Right kidney (tissue), 1 donor: ENCODE data around the gene MIEF2.

Experiments
- DNase-seq: peaks from one replicate; pipeline ENCODE4 v3.0.0-alpha.2; 2016

The MIEF2 gene

DNA sequence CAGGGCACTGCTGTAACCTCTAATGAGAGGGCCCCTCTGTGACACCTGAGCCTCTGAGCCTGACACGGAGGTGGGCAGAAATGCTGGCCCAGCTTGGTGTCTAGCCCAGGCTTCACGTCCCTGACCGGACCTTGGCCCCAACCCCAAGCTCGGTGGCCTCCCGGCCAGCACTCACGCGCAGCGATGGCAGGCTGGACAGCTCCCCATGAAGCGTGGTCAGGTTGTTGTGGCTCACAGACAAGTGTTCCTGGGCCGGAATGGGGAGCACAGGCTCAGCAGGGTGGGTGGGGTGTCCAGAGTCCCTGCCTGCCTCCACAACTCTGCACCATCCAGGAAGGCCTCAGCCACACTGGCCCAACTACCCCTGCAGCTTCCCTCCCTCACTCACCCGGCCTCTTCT is 4.1 kb upstream of the MIEF2 start:
- no peak for DNase-seq

DNA sequence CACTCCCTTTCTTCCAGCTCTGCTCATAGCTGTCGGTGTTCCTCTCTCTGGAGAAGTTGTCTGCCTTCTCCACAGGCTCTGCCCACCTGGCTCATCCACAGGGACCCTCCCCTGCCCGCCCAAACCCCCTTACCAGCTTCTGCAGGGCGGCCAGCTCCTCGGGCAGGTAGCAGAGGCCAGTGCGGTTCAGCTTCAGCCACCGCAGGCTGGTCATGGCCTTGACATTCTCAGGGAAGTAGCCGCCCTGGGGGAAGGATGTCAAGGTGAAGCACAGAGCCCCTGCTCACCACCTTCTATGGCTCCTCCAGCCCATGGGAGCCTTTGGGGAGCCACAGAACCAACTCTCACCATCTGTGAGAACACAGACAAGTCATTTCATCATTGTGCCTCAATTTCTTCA is 3.7 kb upstream of the MIEF2 start:
- DNase-seq: no peak

DNA sequence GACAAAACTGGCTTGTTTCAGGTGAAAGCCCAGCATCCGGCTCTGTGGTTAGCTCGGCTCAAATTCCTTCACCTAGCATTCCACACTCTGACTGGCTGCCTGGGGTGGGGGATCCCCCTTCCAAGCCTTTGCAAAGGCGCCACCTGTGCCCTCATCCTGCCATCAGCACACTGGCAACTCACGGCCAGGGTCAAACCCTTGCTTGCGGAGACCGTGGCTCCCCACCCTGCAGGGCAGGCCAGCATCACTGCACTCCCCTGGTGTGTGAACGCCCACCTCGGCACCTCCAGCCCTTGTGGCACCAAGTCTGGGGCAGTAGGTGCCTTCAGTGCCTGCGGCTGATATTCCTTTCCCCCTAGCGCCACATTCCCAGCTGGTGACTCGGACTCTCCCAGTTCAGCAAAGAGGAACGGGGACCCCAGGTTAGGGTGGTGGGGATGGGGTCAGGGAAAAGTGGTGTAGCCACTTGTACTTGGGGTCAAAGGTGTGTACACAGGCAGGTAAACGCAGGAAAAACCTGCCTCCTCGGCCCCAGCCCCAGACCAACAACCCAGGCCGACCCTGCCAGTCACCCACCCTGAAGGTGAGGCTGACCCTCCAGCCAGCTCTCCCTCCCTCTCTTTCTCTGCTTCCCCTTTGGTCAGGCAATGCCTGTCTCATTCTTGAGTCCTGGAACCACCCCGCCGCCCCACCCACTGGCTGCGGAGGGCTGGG is 3.0 kb upstream of the MIEF2 start:
- DNase-seq: no peak

DNA sequence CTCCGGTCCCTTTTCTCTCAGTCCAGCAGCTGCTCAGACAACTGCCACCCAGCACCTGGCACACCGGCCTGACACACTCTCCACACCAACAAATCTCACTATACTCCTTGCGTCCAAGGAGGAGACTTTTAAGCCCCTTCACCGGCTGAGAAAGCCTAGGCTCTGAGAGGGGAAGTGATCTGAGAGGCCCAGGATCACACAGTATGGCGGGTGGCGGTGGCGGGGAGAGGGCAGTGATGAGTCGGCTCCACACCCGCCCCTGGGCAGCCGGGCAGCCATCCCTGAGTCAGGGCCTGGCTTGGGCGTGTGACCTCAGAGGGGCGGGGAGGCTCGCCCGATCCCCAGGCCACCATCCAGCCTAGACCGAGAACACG is 2.5 kb upstream of the MIEF2 start:
- no peak for DNase-seq

DNA sequence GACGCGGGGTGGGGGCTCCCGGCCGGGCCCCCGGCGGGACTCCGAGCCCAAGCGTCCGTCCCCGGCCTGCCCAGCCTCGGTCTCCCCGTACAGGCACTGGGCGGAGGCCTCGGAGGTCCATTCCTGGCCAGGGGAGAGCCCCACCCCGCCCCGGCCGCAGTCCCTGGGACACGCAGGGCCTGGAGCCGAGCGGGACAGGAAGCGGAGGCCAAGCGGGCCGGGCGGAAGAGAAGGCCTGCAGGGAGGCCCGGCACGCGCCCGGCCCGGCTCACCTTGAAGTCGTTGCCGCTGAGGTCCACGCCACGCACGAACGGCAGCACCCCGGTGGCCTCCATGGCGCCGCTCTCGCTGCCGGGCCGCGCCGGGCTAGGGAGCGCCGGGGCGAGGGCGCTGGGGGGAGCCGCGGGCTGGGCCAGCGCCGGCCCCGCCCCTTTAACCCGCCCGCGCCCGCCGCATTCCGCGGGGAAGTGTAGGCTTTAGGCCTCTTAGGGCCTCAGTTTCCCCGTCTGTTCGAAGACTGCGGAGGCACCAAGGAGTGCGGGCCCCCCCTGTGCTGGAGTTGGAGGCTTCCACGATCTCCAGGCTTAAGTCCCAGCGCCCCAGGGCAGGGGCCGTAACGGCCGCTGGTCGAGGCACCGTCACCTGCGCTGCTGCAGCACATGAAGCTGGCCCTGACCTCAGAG is 2.0 kb upstream of the MIEF2 start, which contains the start of gene FLII:
Gene FLII (minus strand): TSS at position 383 of the 683 bp plus-strand sequence. CDS start 48 bp downstream, at position 335.
- peak; percentile 88 for DNase-seq

DNA sequence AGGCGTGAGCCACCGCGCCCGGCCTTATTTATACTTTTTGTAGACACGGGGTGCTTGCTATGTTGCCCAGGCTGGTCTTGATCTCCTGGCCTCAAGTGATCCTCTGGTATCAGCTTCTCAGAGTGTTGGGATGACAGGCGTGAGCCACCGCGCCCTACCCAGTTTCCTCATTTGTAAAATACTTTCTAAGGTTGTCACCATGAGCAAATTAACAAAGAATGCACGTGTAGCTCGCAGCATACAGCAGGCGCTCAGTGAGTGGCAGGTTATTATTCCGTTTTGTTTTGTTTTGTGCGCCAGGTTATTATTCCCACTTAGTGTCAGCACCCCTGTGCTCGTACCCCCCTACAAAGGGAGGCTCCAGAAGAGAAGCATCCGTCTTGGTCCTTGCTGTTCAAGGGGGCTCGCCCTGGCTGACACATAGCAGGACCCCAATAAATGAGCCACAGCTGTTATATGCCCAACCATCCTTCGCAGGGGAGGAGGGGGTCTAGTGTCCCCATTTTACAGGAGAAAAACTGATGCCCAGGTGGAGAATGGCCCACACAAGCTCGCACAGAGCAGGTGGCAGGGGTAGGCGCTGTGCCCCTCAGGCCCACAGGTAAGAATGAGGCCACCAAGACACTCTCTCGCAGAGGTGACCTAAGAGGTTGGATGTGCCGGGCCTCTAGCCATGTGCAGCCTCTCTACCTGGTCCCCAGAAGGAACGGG is 686 bp upstream of the MIEF2 start:
- no peak for DNase-seq

DNA sequence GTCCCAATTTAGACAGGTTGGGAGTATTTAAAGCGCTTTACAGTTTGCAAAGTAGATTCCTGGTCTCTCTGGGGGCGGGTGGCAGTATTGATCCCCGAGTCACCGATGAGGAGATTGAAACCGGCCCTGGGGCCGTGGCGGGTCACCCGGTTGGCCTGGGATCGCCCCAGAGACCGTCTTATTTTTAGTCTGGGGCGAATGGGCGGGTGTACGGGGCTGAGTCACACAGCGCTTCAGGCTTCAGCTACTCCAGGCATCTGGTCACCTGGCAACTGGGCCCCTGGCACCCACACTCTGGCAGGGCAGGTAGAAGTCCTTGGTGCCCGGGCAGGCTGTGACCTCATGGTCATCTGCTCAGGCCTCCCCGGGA is 669 bp downstream of the MIEF2 start:
- DNase-seq: no peak

DNA sequence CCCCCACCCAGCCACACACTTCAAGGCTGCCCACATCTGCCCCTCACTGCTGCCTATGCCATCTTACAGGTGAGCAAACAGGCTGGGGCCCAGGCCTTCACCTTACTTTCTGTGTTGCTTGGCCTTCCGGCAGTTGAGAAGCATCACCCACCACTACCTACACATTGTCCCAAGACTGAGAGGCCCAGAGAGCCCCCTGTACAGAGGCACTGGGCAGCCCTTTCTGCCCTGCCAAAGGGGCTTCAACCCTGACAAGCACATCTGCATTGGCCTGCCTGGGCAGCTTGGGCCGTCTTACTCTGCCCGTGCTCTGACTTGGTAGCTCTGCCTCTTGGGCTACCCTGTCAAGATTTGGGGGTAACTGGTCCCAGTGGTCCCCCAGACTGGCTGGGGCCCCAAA is 1.2 kb downstream of the MIEF2 start:
- no peak for DNase-seq

DNA sequence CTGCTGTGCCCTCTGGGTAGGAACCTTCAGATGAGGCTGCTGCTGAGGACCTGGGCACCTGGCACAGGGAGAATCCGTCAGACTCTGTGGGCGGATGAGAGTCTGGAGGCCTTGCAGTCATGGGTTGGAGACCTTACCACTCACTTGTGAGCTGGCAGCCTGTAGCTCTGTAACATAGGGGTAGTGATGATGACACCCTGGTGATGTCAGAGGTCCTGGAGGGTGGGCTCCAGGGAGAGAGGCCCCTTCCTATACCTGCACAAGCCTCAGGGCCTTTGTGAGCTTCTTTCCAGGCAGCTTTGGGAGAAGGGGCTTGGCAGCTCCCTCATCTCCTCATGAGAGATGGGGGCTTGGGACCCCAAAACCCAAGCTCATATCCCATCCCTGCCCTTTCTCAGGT is 1.6 kb downstream of the MIEF2 start:
- DNase-seq: no peak

DNA sequence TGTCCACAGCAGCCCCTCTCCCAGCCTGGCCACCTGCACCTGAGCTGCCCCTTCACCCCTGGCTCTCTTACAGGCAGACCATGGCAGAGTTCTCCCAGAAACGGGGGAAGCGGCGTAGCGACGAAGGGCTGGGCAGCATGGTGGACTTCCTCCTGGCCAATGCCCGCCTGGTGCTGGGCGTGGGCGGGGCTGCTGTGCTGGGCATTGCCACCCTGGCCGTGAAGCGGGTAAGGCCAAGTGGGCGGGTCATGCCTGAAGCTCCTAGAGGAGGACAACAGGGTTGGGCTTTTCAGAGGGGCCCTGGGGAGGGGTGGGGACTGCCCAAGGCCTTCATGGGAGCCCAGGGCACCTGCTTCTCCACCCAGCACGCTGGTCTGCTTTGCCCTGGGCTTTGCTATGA is 2.2 kb downstream of the MIEF2 start:
- DNase-seq: no peak

DNA sequence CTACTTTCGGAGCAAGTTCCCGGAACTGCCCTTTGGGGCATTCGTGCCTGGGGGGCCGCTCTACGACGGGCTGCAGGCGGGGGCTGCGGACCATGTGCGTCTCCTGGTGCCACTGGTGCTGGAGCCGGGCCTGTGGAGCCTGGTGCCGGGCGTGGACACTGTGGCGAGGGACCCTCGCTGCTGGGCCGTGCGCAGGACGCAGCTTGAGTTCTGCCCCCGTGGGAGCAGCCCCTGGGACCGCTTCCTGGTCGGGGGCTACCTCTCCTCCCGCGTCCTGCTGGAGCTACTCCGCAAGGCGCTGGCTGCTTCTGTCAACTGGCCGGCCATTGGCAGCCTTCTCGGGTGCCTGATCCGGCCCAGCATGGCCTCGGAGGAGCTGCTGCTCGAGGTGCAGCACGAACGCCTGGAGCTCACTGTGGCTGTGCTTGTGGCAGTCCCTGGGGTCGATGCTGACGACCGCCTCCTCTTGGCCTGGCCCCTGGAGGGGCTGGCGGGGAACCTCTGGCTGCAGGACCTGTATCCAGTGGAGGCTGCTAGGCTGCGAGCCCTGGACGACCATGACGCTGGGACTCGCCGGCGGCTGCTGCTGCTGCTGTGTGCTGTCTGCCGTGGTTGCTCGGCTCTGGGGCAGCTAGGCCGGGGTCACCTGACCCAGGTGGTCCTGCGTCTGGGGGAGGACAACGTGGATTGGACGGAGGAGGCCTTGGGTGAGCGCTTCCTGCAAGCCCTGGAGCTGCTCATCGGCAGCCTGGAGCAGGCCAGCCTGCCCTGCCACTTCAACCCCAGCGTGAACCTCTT is 3.6 kb downstream of the MIEF2 start:
- DNase-seq: no peak

DNA sequence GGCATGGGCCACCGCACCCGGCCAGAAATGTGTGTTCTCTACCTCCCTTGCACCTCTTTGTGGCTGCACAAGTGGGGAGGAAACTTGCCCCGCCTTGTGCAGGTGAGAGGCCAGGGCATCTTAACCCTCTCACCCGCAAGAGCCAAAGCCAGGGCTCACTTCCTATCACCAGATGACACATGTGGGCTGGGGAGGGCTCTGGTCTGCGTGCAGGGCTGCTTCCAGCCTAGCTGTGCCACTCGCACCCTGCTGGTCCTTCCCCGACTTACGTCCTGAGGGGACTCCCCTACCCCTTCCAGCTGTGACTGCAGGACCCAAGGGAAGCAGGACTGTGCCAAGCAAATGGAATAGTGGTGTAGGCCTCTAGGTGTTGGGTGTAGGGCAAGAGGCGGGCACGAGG is 6.9 kb downstream of the MIEF2 start:
- no peak for DNase-seq

DNA sequence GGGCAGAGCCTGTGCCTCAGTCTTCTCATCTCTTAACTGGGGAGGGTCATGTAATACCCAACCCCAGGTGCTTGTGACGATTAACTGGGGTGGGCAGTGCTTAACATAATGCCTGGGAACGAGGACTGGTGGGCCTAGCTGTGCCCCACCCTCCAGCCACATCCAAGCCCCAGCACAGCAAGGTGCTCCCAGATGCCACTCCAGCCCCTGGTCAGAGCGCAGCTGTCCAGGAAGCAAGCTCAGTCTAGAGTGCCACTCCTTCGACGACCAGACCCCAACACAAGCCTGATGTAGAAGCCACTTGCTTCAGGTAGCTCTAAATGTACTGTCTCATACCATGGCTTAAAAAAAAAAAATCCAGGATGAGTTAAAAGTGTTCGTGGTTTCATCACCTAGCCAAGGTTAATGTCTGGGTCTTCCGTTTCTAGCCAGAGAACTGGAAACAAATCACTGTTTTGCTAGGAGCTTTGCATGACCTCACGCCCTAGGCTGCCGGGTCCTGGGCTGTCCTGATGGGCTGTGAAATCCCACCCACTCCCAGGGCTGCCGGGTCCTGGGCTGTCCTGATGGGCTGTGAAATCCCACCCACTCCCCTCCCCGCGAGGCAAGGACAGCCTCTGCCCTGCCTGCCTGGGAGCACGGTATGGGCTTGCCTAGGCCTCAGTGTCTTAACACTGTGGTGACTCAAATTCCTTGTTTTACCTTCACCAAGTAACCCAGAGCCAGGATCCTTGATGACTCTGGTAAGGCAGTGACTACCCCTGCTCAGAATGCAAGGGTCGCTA is 7.7 kb downstream of the MIEF2 start:
- no peak for DNase-seq

DNA sequence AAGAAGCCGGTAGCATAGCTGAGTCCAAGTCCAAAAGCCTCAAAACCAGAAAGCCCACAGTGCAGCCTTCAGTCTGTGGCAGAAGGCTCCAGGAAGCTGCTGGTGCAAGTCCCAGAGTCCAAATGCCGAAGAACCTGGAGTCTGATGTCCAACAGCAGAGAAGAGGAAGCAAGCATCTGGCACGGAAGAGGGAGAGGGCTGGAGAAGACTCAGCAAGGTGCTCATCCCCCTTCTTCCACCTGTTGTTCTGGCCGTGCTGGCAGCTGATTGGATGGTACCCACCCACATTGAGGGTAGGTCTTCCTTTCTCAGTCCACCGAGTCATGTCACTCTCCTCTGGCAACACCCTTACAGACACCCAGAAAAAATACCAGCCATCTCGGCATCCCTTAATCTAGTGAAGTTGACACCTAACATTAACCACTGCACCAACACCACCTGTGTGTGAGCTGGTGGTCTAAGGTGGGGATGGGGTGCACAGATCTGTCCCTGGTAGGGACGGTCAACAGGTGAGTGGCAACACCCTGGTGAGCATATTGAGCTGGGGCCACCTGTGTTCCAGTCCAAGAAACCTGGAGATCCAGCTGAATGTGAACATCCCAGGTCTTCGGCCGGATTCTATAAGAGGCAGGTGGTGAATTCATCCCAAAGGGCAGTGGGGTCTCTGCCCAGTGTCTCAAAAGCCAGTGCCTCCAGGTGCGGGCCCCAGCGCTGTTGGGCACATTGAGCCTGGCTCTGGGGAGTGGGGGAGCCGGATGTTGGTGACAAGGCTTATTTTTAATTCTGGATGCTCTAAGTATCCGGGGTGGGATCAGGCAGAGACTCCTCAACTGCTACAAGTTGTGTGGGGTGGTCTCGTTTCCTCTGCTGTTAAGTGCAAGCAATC is 9.8 kb downstream of the MIEF2 start:
- no peak for DNase-seq

DNA sequence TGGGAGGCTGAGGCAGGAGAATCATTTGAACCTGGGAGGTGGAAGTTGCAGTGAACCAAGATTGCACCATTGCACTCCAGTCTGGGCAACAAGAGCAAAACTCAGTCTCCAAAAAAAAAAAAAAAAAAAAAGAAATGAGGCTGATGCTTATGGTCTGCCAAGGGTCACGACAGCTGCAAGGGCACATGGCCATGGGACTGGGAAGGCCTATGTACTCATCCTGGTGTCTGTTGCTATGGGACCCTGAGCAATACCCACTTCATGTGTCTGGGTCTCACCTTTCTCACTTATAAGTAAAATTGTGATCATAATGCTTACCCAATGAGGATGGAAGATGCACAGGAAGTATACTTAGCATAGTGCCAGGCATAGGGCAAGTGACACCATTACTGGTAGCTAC is 16.6 kb downstream of the MIEF2 start:
- DNase-seq: no peak

DNA sequence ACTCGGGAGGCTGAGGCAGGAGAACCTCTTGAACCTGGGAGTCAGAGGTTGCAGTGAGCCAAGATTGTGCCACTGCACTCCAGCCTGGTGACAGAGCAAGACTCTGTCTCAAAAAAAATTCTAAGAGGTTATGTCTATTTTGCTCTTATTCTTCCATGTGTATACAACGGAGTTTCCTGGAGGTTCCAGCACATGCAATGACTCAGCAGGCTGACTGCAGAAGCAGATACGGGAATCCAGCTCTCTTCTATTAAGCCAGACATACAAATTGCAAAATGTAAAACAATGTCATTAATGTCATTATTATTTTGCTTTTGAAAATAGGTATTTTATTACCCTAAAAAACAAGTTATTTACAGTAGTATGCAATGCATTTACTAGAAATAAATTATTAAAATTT is 18.4 kb downstream of the MIEF2 start:
- DNase-seq: no peak

DNA sequence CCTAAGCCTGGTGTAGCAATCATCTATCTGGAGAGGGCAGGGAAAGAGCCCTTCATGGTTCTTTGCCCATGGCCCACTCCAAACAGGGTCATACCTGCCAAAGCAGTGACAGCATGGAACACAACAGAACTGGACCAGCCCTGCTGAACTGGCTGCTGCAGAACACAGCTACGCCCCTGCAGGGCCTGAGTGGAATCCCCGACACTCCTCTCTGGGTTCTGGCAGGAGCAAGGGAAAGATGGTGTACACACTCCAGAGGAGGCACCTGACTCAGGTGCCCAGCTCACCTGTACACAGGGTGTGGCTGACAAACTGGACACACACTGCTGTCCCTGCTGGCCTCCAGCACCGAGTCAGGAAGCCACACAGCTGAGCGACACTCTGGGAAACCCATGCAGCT is 19.8 kb downstream of the MIEF2 start:
- no peak for DNase-seq

DNA sequence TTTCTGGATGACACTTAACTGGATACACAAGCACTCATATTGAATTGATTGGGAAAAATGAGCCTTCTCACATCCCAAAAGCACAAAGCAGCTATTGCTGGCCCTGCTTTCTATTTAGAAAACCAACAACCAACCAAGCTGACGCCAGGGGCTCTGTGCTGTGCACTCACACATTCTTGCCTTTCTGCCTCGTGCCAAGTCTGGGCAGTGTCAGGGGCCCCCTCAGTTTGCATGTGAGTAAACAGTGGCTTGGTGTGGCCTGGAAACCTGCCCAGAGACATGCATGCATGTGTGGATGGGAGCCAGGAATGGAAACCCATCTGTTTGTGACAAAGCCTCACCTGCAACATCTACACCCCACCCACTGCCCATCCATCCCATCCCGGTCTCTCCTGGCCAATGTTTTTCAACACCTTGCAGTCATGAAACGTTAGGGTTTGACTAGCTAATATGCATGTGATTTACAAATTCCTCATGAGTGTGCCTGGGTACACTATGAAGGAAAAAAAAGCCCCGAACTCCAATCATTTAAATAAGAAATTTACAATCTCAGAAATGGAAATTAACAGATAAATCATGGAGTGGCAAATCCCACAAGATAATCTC is 20.4 kb downstream of the MIEF2 start:
- DNase-seq: no peak

DNA sequence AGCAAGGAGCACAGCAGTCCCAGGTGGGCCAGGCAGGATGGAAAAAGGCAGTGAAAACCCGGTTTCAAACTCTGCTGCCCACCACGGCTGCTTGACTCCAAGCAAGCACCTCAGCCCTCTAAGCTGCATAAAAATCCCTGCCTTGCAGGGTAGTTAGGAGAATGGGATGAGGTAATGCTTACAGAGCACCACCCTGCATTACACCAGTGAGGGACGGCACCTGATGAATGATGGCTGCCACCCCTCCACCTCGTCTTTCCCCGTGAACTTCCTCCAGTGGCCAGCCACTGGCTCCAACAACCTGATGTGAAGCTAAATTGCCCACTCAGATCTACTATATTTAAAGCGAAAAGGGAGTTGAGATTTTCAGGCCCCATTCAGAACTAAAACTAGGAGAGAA is 21.3 kb downstream of the MIEF2 start:
- no peak for DNase-seq

DNA sequence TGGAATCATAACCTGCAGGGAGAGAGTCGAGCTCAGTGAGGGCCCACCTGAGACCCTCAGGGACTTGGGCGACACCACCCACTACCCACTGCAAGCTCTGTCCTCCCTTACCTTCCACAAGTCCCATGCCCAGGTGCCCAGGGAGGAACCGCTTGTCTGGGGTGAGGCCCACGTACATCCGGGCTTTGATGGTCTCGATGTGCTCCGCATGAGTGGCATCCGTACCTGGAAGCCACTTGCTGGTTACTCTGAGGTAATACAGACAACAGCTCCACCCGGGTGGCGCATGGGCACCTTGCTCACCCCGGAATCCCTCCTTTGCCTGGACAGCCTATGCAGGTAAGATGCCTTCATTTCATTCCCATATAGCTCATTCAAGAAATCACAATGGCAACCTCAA is 24.8 kb downstream of the MIEF2 start:
- no peak for DNase-seq
